SK-N-MC (cell line): ENCODE measurements around the gene KBTBD3.
A peak's percentile ranks its signal among the peaks of the same experiment; 100 is the strongest.

Source experiments
- DNase-seq: peaks from one replicate; pipeline ENCODE4 v3.0.0-alpha.2; 2011; ENCODE audit warnings: low read depth, low spot score
- H3K27ac ChIP-seq: fragments of 200-600 bp; sonication (generic); 2 replicates; pipeline ENCODE4 v1.5.1; 2016; ENCODE audit warnings: mixed run types
- H3K36me3 ChIP-seq: fragments of 200-600 bp; sonication (generic); 2 replicates; pipeline ENCODE4 v1.6.1; 2017; ENCODE audit warnings: antibody characterized with exemption, low read length, mixed read lengths; ENCODE audit not compliant: insufficient read depth
- H3K4me3 ChIP-seq: fragments of 200-600 bp; sonication (generic); 2 replicates; pipeline ENCODE4 v1.5.1; 2016
- H3K9ac ChIP-seq: fragments of 200-600 bp; sonication (generic); 2 replicates; pipeline ENCODE4 v1.8.0; 2017; ENCODE audit warnings: mixed run types, mixed read lengths; ENCODE audit not compliant: insufficient read length
- H3K9me3 ChIP-seq: fragments of 200-600 bp; sonication (generic); 2 replicates; pipeline ENCODE4 v1.6.1; 2017; ENCODE audit warnings: low read depth, mild to moderate bottlenecking, antibody characterized with exemption, low read length, moderate library complexity, mixed read lengths
- EZH2 ChIP-seq: fragments of 200-600 bp; sonication (generic); IDR thresholded peaks from one replicate; pipeline ENCODE4 v1.6.1; 2017; ENCODE audit warnings: antibody characterized with exemption
- FOXP2 ChIP-seq: optimal IDR thresholded peaks from 2 replicates; pipeline ENCODE3; 2011; ENCODE audit warnings: mild to moderate bottlenecking, moderate library complexity; ENCODE audit not compliant: insufficient read depth; ENCODE audit errors: extremely low read length, control extremely low read depth
- POLR2AphosphoS5 ChIP-seq: IDR thresholded peaks from 2 replicates; pipeline ENCODE4 v1.6.1; 2012; ENCODE audit warnings: mild to moderate bottlenecking, low read depth, low read length, borderline replicate concordance

KBTBD3 gene, protein sequence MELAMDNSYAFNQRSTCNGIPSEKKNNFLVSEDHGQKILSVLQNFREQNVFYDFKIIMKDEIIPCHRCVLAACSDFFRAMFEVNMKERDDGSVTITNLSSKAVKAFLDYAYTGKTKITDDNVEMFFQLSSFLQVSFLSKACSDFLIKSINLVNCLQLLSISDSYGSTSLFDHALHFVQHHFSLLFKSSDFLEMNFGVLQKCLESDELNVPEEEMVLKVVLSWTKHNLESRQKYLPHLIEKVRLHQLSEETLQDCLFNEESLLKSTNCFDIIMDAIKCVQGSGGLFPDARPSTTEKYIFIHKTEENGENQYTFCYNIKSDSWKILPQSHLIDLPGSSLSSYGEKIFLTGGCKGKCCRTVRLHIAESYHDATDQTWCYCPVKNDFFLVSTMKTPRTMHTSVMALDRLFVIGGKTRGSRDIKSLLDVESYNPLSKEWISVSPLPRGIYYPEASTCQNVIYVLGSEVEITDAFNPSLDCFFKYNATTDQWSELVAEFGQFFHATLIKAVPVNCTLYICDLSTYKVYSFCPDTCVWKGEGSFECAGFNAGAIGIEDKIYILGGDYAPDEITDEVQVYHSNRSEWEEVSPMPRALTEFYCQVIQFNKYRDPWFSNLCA

DNA sequence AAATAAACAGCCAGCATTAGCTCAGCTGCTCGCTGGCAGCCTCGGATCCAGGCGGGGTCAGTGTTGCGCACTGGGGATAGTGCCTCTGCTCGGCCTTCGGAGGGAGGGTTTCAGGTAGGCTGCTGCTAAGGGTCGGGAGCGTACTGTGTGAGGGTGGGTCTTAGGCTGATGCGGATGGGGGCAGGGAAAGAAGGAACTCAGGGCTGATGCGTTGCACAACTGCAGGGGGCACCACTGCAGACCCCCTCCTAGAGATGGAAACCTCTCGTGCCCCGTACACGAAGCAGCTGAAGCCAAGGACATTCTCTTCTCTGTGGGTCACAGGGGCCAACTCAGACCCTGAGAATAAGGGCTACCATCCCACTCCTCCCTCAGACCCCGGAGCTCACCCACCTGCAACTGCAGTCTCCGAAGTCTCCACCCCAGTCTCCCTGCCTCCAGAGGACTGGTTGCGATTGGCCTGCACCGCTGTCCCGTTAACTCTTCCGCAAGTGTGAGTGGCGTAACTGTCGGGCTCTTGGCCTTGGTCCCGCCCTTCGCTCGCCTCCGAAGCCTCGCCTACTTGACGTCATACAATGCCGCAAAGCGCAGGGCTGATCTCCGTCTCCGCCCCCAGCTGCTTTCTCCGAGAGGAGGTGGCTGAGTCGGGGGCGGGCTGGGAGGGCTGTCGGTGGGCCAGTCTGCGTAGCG is at the start of gene KBTBD3:
KBTBD3 (minus strand) TSS at position 429 of the 690 bp plus-strand sequence. CDS start 18,250 bp downstream, outside the sequence.
- peak within 1 kb of the TSS; percentile 99 for H3K9ac ChIP-seq
- TF ChIP-seq EZH2: no peak
- no peak; the same call in none of the 2 replicates for TF ChIP-seq POLR2AphosphoS5
- TF ChIP-seq FOXP2: no peak
- peak within 1 kb of the TSS; percentile 96 for H3K4me3 ChIP-seq
- peaks cover 32% of the 10 kb centered on the region for H3K36me3 ChIP-seq
- H3K27ac ChIP-seq: peak within 1 kb of the TSS; percentile 88
- peak; percentile 96 for DNase-seq
- no peaks in the 10 kb centered on the region for H3K9me3 ChIP-seq

DNA sequence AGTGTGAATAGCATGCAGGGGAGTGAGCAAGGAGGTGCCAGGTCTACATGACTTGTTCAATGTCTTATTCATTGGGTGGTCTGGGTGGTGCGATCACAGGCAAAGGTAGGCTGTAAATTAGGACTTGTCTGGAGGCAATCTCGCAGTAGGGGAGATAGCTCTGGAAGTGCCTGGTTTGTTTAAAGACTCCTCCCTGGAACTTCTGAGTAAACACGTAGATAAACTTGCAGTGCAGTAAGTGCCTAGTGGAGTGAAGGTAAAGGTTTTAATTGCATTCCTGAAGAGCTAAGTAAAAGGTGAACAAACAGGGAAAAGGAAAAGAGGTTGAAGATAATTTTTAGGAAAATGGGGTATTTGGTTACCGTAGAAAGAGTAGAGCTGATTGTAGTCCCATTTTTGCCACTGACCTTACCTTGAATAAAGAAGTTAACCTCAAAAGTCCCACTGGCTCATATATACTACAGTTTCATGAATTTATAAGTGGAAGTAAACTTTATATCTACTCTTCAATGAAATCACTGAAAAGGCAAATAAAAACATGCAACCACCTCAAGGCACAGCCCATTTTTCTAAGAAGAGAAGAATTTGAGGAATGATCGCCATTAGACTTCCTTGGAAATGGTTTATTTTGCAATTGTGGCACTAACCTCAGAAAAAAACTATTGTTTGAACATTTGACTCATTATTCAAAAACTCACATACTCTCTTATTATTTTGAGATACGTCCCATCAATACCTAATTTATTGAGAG is 44.6 kb upstream of the KBTBD3 start:
- H3K9me3 ChIP-seq: no peaks in the 10 kb centered on the region
- H3K36me3 ChIP-seq: no peaks in the 10 kb centered on the region
- H3K4me3 ChIP-seq: no peak overlapping the region
- H3K9ac ChIP-seq: no peak overlapping the region
- H3K27ac ChIP-seq: no peak overlapping the region
- no peak for DNase-seq
- TF ChIP-seq EZH2: no peak
- no peak for TF ChIP-seq POLR2AphosphoS5
- TF ChIP-seq FOXP2: no peak

DNA sequence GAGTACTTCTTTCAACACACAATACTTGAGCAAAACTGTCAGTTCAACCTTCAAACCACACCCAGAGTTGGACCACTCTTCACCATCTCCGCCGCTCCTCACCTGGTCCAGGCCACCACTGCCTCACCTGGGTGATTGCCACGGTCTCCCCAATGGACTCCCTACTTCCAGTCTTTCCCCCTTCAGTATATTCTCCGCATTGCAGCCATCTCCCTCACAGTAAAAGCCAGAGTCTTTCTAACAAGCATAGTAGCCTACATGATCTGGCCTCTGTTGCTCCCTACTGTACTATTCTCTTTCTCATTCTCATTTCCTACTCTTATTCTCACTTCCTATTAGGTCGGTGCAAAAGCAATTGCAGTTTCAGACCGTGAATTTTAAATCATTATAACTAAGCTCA is 28.8 kb upstream of the KBTBD3 start:
- DNase-seq: no peak
- no peak for TF ChIP-seq POLR2AphosphoS5
- no peak overlapping the region for H3K27ac ChIP-seq
- no peak overlapping the region for H3K4me3 ChIP-seq
- H3K9ac ChIP-seq: no peak overlapping the region
- H3K9me3 ChIP-seq: no peaks in the 10 kb centered on the region
- H3K36me3 ChIP-seq: no peaks in the 10 kb centered on the region

DNA sequence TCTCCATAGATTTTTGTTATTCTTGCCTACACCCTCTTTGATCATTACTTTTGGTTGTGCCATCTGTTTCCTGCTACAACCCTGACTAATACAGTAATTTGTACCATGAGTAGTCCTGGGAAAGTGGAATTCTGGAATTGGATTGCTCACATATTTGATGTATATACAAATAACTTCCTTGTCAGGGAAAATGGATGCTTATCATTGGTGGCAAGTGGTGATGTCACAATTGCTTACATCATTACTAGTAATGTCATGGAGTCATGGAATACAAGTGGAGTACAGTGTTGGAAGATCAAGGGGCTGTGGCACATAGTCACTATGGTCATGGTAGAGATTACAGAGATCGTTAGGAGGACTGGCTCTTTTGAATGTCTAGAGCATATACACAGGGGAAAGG is 24.7 kb upstream of the KBTBD3 start:
- no peak for DNase-seq
- H3K9ac ChIP-seq: no peak overlapping the region
- H3K9me3 ChIP-seq: no peaks in the 10 kb centered on the region
- H3K36me3 ChIP-seq: peaks cover 28% of the 10 kb centered on the region
- H3K27ac ChIP-seq: no peak overlapping the region
- no peak for TF ChIP-seq FOXP2
- no peak for TF ChIP-seq POLR2AphosphoS5
- TF ChIP-seq EZH2: no peak
- no peak overlapping the region for H3K4me3 ChIP-seq

DNA sequence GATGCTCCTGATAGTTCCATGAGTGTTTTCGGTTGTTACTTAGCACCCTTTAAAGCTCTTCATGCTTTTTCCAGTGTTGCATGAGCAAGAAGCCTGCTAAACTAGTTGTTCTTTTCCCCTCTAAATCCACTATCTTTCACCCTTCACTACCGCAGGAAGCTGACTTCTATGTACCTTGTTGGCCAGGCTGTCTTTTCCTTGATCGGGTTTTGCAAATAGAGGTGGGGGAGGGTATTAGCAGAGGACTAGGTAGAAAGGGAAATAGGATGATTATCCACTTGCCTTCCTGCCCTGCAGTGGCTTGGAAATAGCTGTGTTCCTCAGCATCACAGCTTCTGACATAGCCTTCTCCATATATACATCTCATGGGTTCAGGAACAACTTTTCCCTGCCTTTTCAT is 24.2 kb upstream of the KBTBD3 start:
- no peak for TF ChIP-seq EZH2
- no peak for TF ChIP-seq POLR2AphosphoS5
- no peak for TF ChIP-seq FOXP2
- no peak for DNase-seq
- peaks cover 33% of the 10 kb centered on the region for H3K36me3 ChIP-seq
- H3K9me3 ChIP-seq: no peaks in the 10 kb centered on the region
- H3K9ac ChIP-seq: no peak overlapping the region
- H3K4me3 ChIP-seq: no peak overlapping the region
- H3K27ac ChIP-seq: no peak overlapping the region

DNA sequence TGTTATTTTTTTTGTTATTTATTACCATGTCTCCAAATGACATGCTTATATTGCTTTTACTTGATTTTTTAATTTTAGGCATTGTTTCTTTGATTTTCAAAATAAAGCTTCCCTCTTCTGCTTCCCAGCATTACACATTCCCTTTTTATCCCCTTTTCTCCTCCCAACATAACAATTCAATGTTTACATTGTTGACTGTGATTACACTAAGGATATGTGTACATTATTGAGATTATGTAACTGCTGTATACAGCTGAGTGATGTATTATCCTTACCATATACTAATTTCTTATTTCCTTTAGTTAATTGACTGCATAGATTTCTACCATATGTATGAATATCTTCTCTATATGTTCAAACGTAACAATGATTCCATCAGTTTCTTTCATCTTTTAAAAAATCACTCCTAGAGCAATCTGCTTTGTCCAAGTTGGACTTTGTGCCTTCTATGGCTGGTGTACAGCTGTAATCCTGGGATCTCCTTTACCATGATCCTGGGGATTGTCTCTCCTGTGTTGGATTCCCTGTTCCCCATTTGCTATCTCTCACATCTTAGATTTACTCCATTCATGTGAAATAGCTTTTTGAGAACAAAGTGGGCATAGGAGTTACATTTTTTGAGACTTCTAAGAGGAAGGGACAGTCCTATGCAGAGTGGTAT is 21.9 kb upstream of the KBTBD3 start:
- no peak for TF ChIP-seq POLR2AphosphoS5
- TF ChIP-seq EZH2: no peak
- TF ChIP-seq FOXP2: no peak
- no peak overlapping the region for H3K4me3 ChIP-seq
- no peak overlapping the region for H3K9ac ChIP-seq
- DNase-seq: no peak
- H3K9me3 ChIP-seq: no peaks in the 10 kb centered on the region
- peaks cover 56% of the 10 kb centered on the region for H3K36me3 ChIP-seq
- H3K27ac ChIP-seq: no peak overlapping the region

DNA sequence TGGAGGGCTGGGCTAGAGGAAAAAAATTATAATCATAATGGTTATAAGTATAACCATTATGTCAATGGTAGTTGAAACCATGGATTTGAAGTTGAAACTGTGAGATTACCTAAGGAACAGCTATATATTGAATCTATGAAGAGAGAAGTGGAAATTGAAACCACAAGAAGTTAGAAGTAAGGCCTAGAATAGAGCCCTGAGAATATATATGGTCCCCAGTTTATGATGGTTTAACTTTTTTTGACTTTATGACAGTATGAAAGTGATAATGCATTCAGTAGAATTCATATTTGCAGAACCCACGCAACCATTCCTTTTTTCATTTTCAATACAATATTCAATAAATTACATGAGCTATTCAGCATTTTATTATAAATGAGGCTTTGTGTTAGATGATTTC is 15.3 kb upstream of the KBTBD3 start:
- TF ChIP-seq POLR2AphosphoS5: no peak
- H3K9ac ChIP-seq: no peak overlapping the region
- no peaks in the 10 kb centered on the region for H3K9me3 ChIP-seq
- no peak for DNase-seq
- H3K27ac ChIP-seq: no peak overlapping the region
- H3K36me3 ChIP-seq: peaks cover 92% of the 10 kb centered on the region
- H3K4me3 ChIP-seq: no peak overlapping the region
